ENCODE measurements around the gene AREL1. TPM values are rescaled to one million over a fixed set of nuclear protein-coding genes. Genes with fewer than 3 reads are reported as not detected.

Gene AREL1
- total RNA-seq, 1 experiment from 2014 or later, result 45.9 TPM

- H3K4me3 ChIP-seq (replicated peaks in 1 of 2; ENCODE audit: low read depth in 1 of 2, low read length in 2 of 2), result no peak overlapping the region
- TF ChIP-seq REST (IDR thresholded peaks at IDR 0.05; ENCODE audit: low read depth) (no peak), CEBPB (IDR thresholded peaks at IDR 0.05; ENCODE audit: low read depth) (no peak), ATF3 (IDR thresholded peaks at IDR 0.05) (no peak), SRF (IDR thresholded peaks at IDR 0.05; ENCODE audit: low read depth) (no peak), EGR1 (IDR thresholded peaks at IDR 0.05; ENCODE audit: low read depth) (no peak), TCF7L2 (IDR thresholded peaks at IDR 0.05; ENCODE audit: borderline replicate concordance, extremely low read depth, insufficient read depth, insufficient read length) (no peak), ZFX (IDR thresholded peaks at IDR 0.05) (no peak), POLR2A (IDR thresholded peaks at IDR 0.05; ENCODE audit: borderline replicate concordance, extremely low read depth, insufficient read depth, insufficient read length) (no peak)
- no peaks in the 10 kb centered on the region for H4K20me1 ChIP-seq (ENCODE audit: insufficient read depth)
- no peaks in the 10 kb centered on the region for H3K9me2 ChIP-seq (ENCODE audit: insufficient read depth)
- no TSS peak for BruUV-seq (replicated peaks)
- H3K79me2 ChIP-seq (ENCODE audit: insufficient read depth, low read length), result no peaks in the 10 kb centered on the region
- DNase-seq (ENCODE audit: low read depth, low spot score), result no peak
- no peaks in the 10 kb centered on the region for H3K36me3 ChIP-seq (ENCODE audit: control insufficient read depth in 1 of 2, insufficient read depth in 2 of 2, low read length in 2 of 2)
- no peaks in the 10 kb centered on the region for H3K9me3 ChIP-seq (ENCODE audit: control insufficient read depth in 1 of 2, insufficient read depth in 1 of 2, low read depth in 1 of 2, low read length in 2 of 2)
- intact Hi-C loops (cut with micrococcal nuclease), result no loop called here
- no peak overlapping the region for H3K27ac ChIP-seq (ENCODE audit: low read depth, low read length)
- no peaks in the 10 kb centered on the region for H3K27me3 ChIP-seq (ENCODE audit: insufficient read depth, low read length)
- ChIA-PET POLR2A (no interaction called here), RAD21 (ENCODE audit: low non-redundant PET in 1 of 2, low total read pairs in 2 of 2, uncharacterized antibody in 2 of 2, unreplicated experiment in 2 of 2) (no interaction called here), CTCF (no interaction called here)
- ATAC-seq, result no peak
- no peak overlapping the region for H2AFZ ChIP-seq (ENCODE audit: low read depth, low read length, poor library complexity, severe bottlenecking)
- H3K4me1 ChIP-seq (ENCODE audit: control insufficient read depth in 1 of 2, insufficient read depth in 2 of 2, low read length in 2 of 2), result no peaks in the 10 kb centered on the region
- no peak overlapping the region for H3K9ac ChIP-seq (ENCODE audit: low read length)
- no peak overlapping the region for H3K4me2 ChIP-seq (ENCODE audit: low read length)
Measured at GRCh38 chr14:74637178-74637550, 75.7 kb downstream of the AREL1 start.
